ENCODE measurements around the gene RRP1B. TPM values are rescaled to one million over a fixed set of nuclear protein-coding genes. Genes with fewer than 3 reads are reported as not detected.

Gene RRP1B
- total RNA-seq, 6 experiments from 2014 or later = 8.0 to 17.0 (median 9.8) TPM

- WGBS (ENCODE audit: insufficient coverage, low coverage, low lambda C conversion rate, missing lambda C conversion rate) = 63% methylated on average over 4 of the region's 5 CpGs
- DNase-seq (no peak), ATAC-seq (no peak)
- intact Hi-C loops (cut with DNase I) = no loop called here
- Histone ChIP-seq H3K9me3 (no peaks in the 10 kb centered on the region), H3K4me3 (no peak overlapping the region), H3K27me3 (no peaks in the 10 kb centered on the region), H3K27ac (no peak overlapping the region), H3K4me1 (no peaks in the 10 kb centered on the region), H3K36me3 (no peaks in the 10 kb centered on the region)
- TF ChIP-seq CTCF (IDR thresholded peaks at IDR 0.05) (no peak), POLR2A (IDR thresholded peaks at IDR 0.05) (no peak)
Measured at GRCh38 chr21:43632373-43632905, 26.9 kb upstream of the RRP1B start.

- H3K9me3 ChIP-seq = no peaks in the 10 kb centered on the region
- no peak for ATAC-seq
- H3K4me1 ChIP-seq = no peaks in the 10 kb centered on the region
- no peak overlapping the region for H3K27ac ChIP-seq
- WGBS (ENCODE audit: insufficient coverage, low coverage, low lambda C conversion rate, missing lambda C conversion rate) = 77% methylated on average over 4 of the region's 5 CpGs
- no peaks in the 10 kb centered on the region for H3K36me3 ChIP-seq
- intact Hi-C loops (cut with DNase I) = no loop called here
- H3K27me3 ChIP-seq = no peaks in the 10 kb centered on the region
- no peak for TF ChIP-seq CTCF (IDR thresholded peaks at IDR 0.05)
- no peak for TF ChIP-seq POLR2A (IDR thresholded peaks at IDR 0.05)
- no peak overlapping the region for H3K4me3 ChIP-seq
- no peak for DNase-seq
Measured at GRCh38 chr21:43634618-43635017, 24.7 kb upstream of the RRP1B start.

- WGBS (ENCODE audit: insufficient coverage, low coverage, low lambda C conversion rate, missing lambda C conversion rate) = 97% methylated on average over 5 of the region's 7 CpGs
- Histone ChIP-seq H3K4me3 (no peak overlapping the region), H3K9me3 (no peaks in the 10 kb centered on the region), H3K4me1 (peaks cover 0 to 6% (median 2%) of the 10 kb centered on the region in 4 donors), H3K36me3 (no peaks in the 10 kb centered on the region), H3K27me3 (no peaks in the 10 kb centered on the region), H3K27ac (no peak overlapping the region)
- TF ChIP-seq CTCF (IDR thresholded peaks at IDR 0.05) (no peak), POLR2A (IDR thresholded peaks at IDR 0.05) (no peak)
- DNase-seq = no peak
- no peak for ATAC-seq
- intact Hi-C loops (cut with DNase I) = no loop called here
Measured at GRCh38 chr21:43635436-43635835, 23.9 kb upstream of the RRP1B start.

- Histone ChIP-seq H3K36me3 (no peaks in the 10 kb centered on the region), H3K9me3 (no peaks in the 10 kb centered on the region), H3K27ac (no peak overlapping the region), H3K27me3 (no peaks in the 10 kb centered on the region), H3K4me3 (no peak overlapping the region), H3K4me1 (peaks cover 0 to 6% (median 2%) of the 10 kb centered on the region in 4 donors)
- DNase-seq (no peak), ATAC-seq (no peak)
- WGBS (ENCODE audit: insufficient coverage, low coverage, low lambda C conversion rate, missing lambda C conversion rate) = 78% methylated on average over 3 of the region's 3 CpGs
- TF ChIP-seq POLR2A (IDR thresholded peaks at IDR 0.05) (no peak), CTCF (IDR thresholded peaks at IDR 0.05) (no peak)
- intact Hi-C loops (cut with DNase I) = no loop called here
Measured at GRCh38 chr21:43637530-43638158, 21.7 kb upstream of the RRP1B start.

All from right lobe of liver (tissue), 6 donors.